Stimulated activated CD4-positive, alpha-beta T cell treated with anti-CD3 and anti-CD28 coated beads, TNF-alpha, amount 100 ng/mL, for 24 hours (primary cell): ENCODE results near the gene NCBP3.
"Not testable (repeated sequence)": the region's sequence is repeated elsewhere in the genome, so short reads cannot be mapped to it uniquely, and the experiment has no call there.

Source experiments
- DNase-seq, 3 experiments: peaks; one replicate each; pipeline ENCODE4 v3.0.0-alpha.2; 2020; ENCODE audit warnings: low read depth in 3 of 3

NCBP3 gene

DNA sequence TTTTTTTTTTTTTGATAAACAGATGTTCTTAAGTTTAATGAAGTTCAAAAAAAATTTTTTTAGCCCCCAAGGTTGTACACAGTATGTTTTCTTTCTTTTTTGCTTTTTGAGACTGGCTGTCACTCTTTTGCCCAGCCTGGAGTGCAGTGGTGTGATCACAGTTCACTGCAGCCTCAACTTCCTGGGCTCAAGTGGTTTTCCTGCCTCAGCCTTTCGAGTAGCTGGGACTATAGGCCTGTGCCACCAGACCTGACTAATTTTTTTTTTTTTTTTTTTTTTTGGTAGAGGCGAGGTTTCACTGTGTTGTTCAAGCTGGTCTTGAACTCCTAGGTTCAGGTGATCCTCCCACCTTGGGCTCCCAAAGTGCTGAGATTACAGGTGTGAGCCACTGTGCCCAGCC is 57.8 kb downstream of the NCBP3 start:
- no peak for DNase-seq

DNA sequence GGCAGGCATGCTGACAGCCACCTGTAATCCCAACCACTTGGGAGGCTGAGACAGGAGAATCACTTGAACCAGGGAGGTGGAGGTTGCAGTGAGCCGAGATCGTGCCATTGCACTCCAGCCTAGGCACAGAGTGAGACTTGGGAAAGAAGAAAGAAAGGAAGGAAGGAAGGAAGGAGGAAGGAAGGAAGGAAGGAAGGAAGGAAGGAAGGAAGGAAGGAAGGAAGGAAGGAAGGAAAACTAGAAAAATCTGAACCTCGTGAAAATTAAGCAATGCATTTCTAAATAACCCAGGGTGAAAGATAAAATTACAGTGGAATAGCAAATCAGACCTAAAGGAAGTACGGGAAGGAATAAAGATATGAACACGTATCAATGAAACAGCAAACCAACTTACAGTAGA is 60.7 kb downstream of the NCBP3 start:
- DNase-seq = not testable (repeated sequence)

DNA sequence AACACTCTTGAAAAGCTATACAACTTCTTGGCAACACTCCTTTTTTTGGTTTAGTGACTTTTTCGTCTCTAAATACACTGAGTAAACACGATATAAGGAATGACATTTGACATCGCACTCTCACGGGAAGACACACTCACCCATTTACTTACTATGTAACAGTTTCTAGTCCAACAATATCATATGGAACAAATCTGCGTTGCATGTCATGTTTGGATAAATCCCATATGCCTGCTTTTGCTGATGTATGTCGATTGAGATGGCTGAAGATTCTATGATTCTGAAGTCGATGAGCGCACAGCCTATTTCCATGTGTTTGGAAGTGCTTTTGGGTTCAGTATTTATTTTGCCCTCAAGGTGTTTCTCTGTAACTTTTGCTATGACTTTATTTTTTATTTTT is 63.3 kb downstream of the NCBP3 start:
- no peak for DNase-seq

DNA sequence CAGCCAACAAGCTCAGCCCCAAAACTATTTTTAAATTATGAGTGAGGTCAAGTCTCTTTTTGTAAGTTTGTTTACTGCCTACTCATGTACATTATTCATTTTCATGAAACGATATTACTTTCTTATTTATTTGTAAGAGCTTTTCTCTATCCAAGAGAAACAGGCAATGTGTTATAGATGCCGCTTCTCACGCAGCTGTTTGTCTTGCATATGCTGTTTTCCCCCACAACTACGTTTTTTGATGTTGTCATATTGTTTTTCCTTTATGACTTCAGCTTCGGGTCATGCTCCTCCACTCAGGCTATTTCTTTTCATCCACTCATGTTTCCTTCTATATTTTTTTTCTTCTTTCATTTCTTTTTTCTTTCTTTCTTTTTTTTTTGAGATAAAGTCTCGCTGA is 65.1 kb downstream of the NCBP3 start:
- DNase-seq = no peak

DNA sequence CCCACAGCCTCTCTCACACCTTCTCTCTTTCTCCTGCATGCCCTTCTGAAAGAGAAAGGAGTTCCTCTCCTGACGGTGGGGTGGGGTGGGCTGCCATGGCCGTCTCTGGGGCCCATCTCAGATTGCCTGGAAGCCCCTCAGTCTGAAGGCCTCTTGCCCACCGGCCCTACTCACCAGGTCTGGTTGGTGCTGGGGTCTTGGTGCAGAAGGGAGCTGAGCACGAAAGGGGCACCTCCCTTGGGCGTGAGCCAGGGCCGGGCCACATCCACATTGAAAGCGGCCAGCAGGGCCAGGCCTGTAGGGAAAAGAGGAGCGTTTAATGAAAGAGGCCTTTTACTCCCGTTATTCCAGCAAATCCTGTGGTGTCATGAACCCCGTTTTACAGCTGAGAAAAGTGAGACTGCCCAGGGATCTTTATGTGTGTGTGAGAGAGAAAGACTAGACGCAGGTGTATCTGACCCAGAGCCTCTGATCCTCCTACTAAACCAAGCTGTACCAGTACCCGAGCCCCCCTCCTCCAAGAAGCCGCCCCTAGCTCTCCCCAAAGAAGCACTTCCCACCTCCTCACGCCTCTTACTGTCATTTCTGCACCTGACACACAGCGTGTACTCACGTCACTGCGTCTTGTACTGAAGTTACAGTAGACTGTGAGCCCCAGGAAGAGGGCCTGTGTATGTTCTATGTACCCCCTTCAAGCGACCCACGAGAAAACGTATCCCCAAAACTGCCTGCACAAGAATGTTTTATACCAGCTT is 68.5 kb downstream of the NCBP3 start:
- DNase-seq = no peak

DNA sequence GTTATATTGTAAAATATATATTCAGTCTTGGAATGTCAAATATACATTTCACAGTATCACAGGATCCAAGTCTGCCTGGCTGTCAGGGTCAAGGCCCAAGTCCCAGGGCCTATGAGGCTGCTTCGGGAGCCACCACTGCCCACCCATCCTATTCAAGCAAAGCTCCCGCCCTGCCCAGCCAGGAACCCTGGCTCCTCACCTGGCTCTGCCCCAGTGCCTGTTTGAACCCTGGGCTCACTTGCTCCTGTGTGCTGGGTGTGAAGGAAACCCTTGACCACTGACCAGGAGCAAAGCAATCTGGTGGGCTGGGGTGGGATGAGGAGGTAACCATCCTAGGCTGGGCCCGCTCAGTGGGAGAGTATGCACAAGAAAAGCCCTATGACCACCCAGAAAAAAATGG is 72.1 kb downstream of the NCBP3 start:
- DNase-seq = no peak

DNA sequence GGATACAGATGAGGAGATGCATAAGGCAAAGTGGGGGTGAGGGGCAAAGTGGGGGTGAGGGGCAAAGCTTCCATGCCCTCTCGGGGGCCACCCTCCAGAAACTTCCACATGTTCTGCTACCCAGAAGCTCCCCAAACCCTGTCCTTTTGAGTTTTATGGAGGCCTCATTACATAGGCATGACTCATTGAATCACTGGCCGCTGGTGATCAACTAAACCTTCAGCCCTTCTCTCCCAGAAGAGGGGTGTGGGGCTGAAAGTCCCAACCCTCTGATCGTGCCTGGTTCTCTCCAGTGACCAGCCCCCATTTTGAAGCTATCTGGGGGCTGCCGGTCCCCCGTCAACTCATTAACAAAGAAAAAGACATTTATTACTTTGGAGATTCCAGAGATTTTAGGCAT is 72.5 kb downstream of the NCBP3 start:
- DNase-seq = no peak

DNA sequence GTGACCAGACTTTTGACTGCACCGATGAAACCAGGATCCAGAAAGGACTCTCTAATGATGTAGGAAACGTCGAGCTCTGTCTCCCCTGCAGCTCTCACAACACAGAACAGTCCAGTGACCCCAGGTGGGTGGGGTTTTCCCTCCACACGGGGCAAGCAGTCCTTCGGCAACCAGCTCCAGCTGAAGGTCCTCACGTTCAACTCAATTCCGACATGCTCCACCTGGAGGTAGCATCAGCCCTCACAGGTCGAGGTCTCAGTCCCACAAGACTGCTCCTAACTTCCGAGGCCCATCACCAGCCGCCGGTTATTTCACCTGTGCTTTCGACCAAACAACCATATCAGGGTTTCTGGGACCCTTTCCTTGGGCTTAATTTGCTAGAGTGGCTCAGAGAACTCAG is 73.3 kb downstream of the NCBP3 start:
- DNase-seq = no peak

DNA sequence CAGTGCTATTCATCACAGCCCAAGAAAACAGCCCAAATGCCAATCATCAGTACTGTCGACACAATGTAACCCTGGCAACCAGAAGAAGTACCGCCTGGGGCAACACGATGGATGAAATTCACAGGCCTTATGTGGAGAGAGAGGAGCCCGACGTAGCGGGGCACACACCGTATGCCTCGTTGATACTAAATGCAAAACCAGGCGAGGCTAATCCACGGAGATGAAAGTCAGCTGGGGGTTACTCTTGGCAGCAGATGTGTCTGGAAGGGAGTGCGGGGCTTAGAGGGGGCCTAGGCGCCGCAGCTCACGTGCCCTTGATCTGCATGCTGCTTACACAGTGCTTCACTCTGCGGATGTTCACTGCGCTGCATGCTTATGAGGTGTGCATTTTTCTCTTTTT is 74.9 kb downstream of the NCBP3 start:
- no peak for DNase-seq

DNA sequence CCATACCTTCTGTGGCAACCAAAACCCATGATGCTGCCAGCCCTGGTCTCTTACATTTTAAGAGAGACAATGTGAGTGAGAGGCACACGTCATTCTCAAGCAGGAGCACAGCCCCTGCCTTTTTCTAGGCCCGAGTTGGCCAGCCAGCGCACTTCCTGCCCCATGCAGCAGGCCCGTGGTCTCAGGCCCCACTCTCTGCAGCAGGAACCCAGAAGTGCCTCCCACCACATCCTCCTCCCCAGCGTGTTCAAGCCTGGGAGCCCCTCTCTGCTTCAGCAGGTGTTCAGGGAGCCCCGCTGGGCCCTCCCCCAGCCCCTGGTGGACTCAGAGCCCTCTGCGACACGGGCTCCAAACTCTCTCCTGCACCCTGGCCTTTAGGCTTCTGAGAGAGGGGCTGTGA is 75.6 kb downstream of the NCBP3 start:
- DNase-seq = no peak

DNA sequence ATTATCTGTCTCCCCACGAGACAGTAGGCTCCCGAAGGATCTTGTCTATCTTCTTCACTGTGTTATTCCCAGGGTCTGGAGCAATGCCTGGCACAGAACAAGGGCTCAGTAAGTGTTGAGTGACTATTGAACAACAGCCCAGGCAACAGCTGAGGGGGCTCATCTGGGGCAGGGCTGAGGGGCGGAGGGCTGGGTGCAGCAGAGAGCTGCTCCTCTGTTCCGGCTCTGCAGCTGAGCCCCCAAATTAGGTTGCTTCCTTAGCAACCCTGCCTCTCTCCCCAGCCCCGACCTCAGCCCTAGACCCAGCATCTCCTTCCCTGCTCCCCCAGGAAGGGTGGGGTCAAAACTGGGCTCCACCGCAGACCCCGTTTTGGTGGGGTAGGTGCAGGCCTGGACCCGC is 77.3 kb downstream of the NCBP3 start:
- DNase-seq = no peak

DNA sequence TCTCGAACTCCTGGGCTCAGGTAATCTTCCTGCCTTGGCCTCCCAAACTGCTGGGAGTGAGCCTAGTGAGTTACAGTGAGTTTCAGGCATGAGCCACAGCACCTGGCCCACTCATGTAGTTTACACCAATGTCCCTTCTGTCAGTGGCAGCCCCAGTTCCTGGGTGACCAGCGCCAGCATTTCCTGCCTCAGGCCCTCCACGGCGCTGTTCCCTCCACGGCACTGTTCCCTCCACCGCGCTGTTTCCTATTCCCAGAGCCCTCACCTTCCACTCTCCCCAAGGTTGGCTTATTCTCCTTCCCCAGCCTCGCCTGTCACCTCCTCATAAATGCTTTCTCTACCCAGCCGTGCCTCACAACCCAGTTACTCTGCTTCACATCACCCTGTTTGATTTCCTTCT is 77.7 kb downstream of the NCBP3 start:
- no peak for DNase-seq

DNA sequence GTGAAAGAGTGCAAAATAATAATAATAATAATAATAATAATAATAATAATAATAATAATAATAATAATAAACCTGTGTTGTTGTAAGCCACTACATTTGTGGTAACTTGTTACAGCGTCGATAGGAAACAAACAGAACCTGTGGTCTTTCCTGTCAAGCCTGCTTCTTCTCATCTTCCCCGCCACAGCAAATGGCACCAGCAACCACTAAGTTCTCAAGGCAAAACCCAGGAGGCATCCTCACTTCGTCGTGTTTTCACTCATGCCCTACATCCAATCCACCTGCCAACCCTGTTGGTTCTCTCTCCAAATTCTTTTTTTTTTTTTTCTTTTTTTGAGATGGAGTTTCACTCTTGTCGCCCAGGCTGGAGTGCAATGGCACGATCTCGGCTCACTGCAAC is 79.3 kb downstream of the NCBP3 start:
- DNase-seq = no peak

DNA sequence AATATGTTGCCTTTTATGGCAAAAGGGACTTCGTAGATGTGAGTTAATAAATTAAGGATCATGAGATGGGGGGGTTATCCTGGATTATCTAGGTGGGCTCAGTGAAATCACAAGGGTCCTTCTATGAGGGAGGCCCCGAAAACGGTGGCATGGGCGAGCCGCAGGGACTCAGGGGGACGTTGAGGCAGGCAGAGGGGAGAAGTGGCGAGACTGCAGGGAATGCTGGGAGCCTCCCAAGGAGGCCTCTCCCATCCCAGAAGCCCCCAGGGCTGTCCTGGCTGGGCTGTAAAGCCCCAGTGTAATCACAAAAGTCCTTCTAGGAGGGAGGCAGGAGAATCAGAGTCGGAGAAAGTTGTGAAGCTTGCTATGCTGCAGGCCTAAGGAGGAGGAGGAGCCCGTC is 80.1 kb downstream of the NCBP3 start:
- no peak for DNase-seq

DNA sequence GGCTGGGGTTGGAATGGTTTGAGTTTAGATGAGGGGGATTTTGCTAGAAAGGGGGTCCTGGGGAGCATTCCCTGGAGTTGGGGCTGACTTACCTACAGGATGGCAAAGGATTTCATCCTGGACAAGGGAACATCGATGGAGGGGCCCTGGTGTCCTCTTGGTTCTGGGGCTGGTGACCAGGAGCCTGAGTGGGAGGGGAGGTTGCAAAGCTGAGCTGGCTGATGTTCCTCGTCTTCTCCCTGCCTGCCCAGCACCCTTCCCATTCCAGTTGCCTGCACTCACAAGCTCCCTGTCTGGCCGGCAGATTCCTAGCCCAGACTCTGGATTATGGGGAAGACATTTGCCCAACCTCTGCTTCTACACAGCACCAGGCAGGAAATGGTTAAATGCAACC is 82.3 kb downstream of the NCBP3 start:
- DNase-seq = no peak

DNA sequence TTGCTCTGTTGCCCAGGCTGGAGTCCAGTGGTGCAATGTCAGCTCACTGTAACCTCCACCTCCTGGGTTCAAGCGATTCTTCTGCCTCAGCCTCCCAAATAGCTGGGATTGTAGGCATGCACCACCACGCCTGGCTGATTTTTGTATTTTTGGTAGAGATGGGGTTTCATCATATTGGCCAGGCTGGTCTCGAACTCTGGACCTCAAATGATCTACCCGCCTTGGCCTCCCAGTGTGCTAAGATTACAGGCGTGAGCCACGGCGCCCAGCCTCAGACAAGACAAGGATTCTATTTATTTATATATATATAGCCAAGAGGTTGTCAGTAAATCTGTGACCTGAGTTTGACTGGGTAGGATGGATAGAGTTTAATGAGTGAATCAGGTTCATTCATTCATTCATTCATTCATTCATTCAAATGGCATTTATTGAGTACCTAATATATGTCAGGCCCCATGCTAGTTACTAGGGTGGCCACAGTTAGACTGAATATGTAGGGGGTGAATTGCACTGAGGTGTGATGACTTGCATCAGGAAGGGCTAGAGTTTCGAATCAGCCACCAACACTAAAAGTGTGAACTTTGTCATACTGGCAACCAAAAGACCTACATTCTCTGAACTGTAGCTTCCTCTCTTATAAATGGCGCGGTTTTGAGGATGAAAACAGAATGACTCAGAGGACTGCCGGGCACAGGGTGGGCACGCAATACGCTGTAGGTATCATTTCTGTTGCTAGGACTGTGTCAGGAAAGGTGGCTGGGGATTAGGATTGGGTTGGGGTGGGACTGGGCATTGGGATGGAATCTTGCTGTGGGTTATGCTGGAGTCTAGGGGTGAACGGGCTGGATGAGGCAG is 82.9 kb downstream of the NCBP3 start:
- DNase-seq = no peak

DNA sequence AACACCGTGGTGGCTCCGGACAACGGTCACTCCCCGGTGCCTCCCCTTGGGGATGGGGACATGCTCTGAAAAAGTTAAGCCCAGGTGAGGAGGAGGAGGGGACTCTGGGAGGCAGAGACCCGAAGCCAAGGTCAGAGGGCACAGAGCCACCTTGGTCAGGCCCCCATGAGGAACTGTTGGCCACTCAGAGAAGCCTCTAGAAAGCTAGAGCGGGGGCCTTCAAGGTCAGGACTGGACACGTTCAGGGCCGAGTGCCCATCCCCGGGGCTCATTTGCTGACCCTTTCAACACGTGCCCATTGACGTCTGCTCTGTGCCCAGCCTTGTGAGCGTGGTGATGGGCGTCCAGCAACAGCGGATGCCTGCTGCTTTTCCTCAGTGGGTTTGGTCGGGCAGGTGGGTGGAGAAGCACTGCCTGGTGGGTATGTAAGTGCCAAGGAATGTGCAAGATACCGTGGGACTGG is 84.1 kb downstream of the NCBP3 start:
- DNase-seq = no peak

DNA sequence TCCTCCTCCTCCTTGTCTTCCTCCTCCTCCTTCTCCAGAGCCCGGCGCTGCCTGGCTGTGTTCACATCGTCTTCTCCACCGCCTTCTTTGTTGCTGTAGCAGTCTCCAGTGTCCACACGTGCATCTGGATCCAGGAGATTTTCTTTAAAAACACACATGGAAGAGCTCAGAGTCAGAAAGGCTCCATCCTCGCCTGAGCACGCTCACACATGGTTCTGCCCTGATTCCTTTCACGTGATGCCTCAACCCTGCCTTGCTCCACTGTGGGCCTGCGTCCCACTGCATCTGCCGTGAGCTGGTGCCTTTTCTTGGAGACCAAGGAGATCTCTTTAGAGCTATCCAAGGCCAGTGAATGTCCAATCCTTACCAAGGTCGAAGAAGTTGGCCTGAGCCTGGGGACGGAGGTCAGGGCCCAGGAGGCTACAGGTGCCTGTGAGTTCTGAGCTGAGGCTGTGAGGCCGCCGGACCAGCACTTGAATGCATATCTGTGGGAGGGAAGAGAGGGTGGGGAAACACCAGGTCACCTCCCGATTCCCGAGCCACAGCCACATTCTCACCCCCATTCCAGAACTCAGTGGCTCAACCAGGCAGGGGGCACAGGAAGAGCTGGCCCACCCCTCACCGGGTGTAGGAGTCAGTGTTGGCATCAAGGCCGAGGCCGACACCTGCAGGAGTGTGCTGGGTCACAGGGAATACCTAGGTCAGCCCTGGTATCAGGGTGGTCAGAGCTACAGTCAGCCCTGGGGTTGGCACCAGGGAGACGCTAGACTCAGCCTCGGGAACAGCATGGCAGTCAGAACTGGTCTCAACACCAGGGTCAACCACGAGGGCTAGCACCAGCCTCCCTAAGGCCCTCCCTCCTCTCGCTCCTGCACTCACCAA is 84.8 kb downstream of the NCBP3 start:
- DNase-seq = no peak

DNA sequence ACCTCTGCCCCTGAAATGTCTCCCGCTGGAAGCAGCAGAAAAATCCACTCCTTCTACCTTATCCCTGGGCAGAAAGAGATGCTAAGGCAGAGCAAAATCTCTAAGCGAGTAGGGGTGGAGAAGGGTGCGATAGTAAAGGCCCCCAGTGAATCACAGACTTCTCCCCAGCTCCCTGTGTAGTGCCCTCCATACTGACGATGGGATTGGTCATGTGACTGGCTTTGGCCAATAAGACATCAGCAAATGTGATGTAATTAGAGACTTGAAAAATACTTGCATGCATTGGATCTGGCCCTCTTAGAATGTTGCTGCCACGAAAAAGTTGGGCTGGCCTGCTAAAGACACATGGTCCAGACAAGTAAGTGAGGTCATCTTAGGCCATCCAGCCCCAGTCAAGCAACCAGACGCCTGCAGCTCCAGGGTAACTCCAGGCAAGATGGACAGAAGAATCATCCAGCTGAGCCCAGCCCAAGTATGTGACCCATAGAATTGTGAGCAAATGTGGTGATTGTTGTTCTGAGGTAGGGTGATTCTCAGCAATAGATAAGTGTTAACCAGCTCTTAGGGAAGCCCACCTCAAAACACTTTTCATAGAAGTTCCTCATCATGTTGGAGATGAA is 86.3 kb downstream of the NCBP3 start:
- no peak for DNase-seq

DNA sequence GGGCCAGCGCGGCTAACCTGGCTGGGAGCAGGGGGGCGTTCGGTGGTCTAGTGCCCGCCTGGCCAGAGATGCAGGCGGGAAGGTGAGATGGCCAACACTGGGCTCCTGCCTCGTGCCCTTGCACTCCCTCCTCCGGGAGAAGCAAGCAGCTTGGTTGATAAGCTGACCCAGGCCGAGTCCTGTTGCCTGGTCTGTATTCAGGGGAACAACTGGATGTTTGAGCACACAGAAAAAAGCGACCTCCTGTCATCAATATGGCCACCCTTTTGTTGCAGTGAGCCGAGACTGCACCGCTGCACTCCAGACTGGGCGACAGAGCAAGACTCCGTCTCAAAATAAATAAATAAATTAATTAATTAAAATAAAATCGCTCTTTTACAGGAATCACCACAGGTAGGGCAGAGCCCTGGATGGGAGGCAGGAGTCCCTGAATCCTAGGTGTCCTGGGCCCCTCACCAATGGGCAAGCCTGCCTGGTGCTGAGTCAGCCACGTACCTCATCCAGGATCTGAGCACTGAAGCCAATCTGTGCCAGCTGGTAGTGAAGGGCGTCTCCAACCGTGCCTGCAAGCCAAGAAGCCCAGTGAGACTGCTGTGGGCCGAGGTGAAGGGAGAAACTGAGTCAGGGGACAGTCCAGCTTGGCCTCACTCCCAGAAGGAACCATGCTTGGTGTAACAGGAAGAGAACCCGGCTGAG is 90.6 kb downstream of the NCBP3 start:
- DNase-seq = no peak
